NB4 (cell line): ENCODE data around the gene SLC9A4.

ENCODE experiments used
- DNase-seq: peaks from one replicate; pipeline ENCODE4 v3.0.0; 2010; ENCODE audit warnings: low read depth
- H3K4me3 ChIP-seq: one replicate; pipeline ENCODE4 v1.5.1; 2011; ENCODE audit warnings: mild to moderate bottlenecking, low read depth, low read length, moderate library complexity
- MYC ChIP-seq: IDR thresholded peaks from 2 replicates; pipeline ENCODE4 v1.6.1; 2011; ENCODE audit warnings: low read depth, low read length
- POLR2A ChIP-seq: IDR thresholded peaks from 2 replicates; pipeline ENCODE4 v1.6.1; 2011; ENCODE audit warnings: mild to moderate bottlenecking; ENCODE audit not compliant: insufficient read length; ENCODE audit errors: extremely low read depth
- TF ChIP-seq, protein P1 (sequence below): IDR thresholded peaks from 2 replicates; pipeline ENCODE4 v1.6.1; 2011; ENCODE audit warnings: low read depth, low read length
- TF ChIP-seq, protein P2 (sequence below): IDR thresholded peaks from one replicate; pipeline ENCODE4 v1.5.1; 2012; ENCODE audit warnings: low read depth, low read length

Gene SLC9A4

DNA sequence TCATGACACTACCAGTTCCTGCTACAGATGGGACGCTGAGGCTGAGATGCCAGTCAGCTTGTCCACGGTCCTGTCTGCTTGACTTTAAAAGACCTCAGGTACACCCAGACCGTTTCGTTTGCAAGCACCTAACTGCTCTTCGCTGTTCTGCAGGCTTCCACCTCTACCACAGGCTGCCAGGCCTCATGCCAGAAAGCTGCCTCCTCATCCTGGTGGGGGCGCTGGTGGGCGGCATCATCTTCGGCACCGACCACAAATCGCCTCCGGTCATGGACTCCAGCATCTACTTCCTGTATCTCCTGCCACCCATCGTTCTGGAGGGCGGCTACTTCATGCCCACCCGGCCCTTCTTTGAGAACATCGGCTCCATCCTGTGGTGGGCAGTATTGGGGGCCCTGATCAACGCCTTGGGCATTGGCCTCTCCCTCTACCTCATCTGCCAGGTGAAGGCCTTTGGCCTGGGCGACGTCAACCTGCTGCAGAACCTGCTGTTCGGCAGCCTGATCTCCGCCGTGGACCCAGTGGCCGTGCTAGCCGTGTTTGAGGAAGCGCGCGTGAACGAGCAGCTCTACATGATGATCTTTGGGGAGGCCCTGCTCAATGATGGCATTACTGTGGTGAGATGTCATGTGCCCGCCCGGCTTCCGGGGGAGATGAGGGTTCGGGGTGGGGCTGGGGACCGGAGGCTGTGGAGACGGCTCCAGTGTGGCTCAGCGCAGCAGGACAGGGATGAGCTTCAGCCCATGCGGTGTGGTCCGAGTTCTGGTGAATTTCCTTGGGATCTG is 5.9 kb downstream of the SLC9A4 start:
- TF ChIP-seq, protein P1, sequence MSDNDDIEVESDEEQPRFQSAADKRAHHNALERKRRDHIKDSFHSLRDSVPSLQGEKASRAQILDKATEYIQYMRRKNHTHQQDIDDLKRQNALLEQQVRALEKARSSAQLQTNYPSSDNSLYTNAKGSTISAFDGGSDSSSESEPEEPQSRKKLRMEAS, result no peak
- TF ChIP-seq, protein P2, sequence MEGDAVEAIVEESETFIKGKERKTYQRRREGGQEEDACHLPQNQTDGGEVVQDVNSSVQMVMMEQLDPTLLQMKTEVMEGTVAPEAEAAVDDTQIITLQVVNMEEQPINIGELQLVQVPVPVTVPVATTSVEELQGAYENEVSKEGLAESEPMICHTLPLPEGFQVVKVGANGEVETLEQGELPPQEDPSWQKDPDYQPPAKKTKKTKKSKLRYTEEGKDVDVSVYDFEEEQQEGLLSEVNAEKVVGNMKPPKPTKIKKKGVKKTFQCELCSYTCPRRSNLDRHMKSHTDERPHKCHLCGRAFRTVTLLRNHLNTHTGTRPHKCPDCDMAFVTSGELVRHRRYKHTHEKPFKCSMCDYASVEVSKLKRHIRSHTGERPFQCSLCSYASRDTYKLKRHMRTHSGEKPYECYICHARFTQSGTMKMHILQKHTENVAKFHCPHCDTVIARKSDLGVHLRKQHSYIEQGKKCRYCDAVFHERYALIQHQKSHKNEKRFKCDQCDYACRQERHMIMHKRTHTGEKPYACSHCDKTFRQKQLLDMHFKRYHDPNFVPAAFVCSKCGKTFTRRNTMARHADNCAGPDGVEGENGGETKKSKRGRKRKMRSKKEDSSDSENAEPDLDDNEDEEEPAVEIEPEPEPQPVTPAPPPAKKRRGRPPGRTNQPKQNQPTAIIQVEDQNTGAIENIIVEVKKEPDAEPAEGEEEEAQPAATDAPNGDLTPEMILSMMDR, result no peak
- TF ChIP-seq MYC, result no peak
- no peak for TF ChIP-seq POLR2A
- no peak overlapping the region for H3K4me3 ChIP-seq
- DNase-seq, result no peak

DNA sequence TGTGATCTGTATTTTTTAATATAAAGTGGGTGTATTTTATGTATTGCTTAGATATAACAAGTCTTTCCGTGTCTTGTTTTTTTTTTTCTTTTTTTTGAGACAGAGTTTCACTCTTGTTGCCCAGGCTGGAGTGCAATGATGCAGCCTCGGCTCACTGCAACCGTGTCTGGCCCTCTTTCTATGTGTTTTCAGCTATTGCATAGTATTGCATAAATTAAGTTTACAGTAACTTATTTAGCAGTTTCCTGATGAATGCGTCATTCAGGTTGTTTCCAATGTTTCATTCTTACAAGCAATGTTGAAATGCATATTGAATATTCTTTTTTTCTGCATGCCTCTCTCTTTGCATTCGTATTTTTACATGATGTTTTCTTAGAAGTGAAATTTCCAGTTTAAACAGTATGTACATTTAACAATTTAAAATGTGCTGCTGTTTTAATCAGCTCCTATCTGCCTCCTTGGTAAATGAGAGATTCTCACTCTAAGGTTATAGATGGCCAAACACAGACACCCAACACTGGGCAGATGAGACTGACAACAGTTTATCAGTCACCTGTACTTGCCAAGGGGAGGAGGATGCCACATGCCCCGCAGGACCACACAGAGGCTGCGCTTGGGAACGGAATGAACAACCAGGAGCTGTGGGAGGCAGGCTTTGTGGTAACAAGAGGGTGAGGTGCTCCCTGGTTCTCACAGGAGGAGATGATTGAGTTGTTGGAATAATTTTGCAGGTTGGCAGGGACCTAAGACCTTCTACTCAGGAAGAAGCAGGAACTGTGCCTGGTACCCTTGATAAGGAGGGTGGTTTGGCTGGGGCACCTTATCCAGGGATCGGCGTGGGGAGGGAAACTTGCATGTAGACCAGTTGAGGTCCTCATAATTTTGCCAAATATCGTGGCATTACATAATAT is 7.5 kb downstream of the SLC9A4 start:
- TF ChIP-seq, protein P1, result no peak
- TF ChIP-seq POLR2A, result no peak
- TF ChIP-seq, protein P2, result no peak
- no peak for DNase-seq
- H3K4me3 ChIP-seq, result no peak overlapping the region

DNA sequence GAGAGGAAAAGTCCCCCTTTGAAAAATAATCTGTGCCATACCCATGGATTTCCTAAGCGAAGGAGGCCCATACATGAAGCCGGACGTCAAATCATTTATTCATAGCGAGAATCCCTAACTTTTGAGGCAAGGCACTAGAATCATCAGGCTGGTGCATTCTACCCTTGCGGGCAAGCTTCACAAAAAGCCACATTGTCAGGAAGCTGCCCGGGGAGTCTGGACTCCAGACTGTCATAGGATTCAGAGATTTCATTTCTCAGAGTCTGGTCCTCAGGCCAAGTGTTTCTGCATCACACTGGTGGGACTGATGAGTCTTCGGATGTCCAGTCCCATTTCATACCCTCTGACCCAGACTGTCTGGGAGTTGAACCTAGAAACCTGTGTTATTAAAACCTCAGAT is 8.9 kb downstream of the SLC9A4 start:
- H3K4me3 ChIP-seq, result no peak overlapping the region

DNA sequence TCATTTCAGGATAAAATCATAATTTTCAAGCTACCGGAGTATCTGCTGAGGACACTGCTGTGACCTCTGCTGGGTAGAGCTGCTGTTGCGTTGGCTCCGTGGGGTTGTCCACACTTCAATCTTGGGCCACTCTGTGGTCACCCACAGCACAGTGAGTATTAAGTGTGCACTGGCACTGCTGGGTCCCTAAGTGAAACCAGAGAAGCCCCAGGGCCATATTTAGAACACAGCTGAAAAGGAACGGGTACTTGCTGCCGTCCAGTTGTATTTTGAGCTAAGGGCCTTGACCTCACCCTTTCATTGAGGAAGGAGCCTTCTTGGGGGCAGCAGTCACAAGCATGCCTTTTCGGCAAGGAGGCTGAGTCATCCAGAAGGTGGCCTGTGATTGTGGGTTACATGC is 10.1 kb downstream of the SLC9A4 start:
- TF ChIP-seq, protein P1, result no peak
- TF ChIP-seq MYC (no peak), POLR2A (no peak)
- TF ChIP-seq, protein P2, result no peak
- no peak overlapping the region for H3K4me3 ChIP-seq
- no peak for DNase-seq

More for the DNA sequence above, 8.9 kb downstream of the SLC9A4 start:
- no peak for DNase-seq
- TF ChIP-seq MYC (no peak), POLR2A (no peak)
- TF ChIP-seq, protein P1, result no peak
- TF ChIP-seq, protein P2, result no peak

DNA sequence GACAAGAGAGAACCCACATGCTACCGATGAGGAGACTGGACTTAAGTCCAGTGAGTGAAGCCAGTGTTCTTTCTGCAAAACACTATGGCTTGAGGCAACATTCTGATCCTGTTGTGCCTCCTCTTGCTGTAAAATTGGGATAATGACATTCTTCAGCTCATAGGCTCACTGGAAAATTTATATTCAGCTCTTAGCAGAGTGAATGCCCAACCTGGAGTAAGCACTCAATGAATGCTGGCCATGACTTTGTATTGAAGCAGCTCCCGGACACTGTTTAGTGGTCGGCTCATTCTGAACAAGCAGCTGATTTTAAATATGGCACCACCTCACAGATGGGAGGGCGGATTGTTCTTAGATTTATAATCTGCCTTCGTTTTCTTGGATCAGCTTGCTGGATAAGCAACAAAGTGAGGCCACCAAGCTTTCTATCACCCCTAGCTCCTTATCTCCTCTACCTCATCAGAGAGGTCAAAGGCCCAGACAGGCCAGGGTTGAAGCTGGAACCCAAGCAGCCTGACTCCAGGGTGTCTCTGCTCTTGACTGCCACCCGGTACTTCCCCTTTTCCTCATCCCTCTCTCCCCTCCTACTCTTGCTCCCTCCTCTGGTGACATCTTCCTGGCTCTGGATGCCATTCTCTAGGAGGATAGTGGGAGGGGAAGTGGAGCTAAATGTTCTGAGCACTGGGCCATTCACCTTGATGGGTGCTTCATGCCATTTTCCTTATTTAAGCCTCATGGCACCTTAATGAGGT is 11.5 kb downstream of the SLC9A4 start:
- no peak overlapping the region for H3K4me3 ChIP-seq
- TF ChIP-seq, protein P1, result no peak
- TF ChIP-seq, protein P2, result no peak
- TF ChIP-seq MYC (no peak), POLR2A (no peak)
- DNase-seq, result peak; percentile 31
